Right hindlimb (tissue), 1 donor: ENCODE measurements around the gene C1orf198.

ENCODE experiments used
- DNase-seq: peaks from one replicate; pipeline ENCODE4 v3.0.0-alpha.2; 2018

Gene C1orf198

GRCh38 chr1:230828421-230828820 lies 39.9 kb downstream of the C1orf198 start:
- DNase-seq: no peak

- no peak for DNase-seq
These were observed 40.5 kb downstream of the C1orf198 start for GRCh38 chr1:230827801-230828200.

- peak; percentile 83 for DNase-seq
These were observed 41.1 kb downstream of the C1orf198 start for GRCh38 chr1:230827081-230827681.

GRCh38 chr1:230826166-230826875 lies 42.0 kb downstream of the C1orf198 start:
- DNase-seq: no peak

- DNase-seq: no peak
These were observed 42.6 kb downstream of the C1orf198 start for GRCh38 chr1:230825761-230826160.

- DNase-seq: no peak
These were observed 43.2 kb downstream of the C1orf198 start for GRCh38 chr1:230824919-230825721.

GRCh38 chr1:230824551-230824918 lies 43.8 kb downstream of the C1orf198 start:
- no peak for DNase-seq

GRCh38 chr1:230823931-230824381 lies 44.4 kb downstream of the C1orf198 start:
- no peak for DNase-seq

GRCh38 chr1:230823426-230823825 lies 44.9 kb downstream of the C1orf198 start:
- peak; percentile 87 for DNase-seq

- DNase-seq: peak; percentile 90
These were observed 46.2 kb downstream of the C1orf198 start for GRCh38 chr1:230822092-230822581.

- no peak for DNase-seq
These were observed 47.0 kb downstream of the C1orf198 start for GRCh38 chr1:230821346-230821745.

GRCh38 chr1:230820568-230820967 lies 47.8 kb downstream of the C1orf198 start:
- DNase-seq: no peak

- DNase-seq: no peak
These were observed 48.3 kb downstream of the C1orf198 start for GRCh38 chr1:230819976-230820375.

GRCh38 chr1:230818901-230819300 lies 49.4 kb downstream of the C1orf198 start:
- DNase-seq: no peak

- DNase-seq: no peak
These were observed 50.0 kb downstream of the C1orf198 start for GRCh38 chr1:230818367-230818766.

GRCh38 chr1:230816018-230816417 lies 52.3 kb downstream of the C1orf198 start:
- DNase-seq: no peak

GRCh38 chr1:230814949-230815692 lies 53.2 kb downstream of the C1orf198 start:
- peak; percentile 43 for DNase-seq

- DNase-seq: no peak
These were observed 55.8 kb downstream of the C1orf198 start for GRCh38 chr1:230812568-230812967.

- DNase-seq: no peak
These were observed 58.9 kb downstream of the C1orf198 start for GRCh38 chr1:230809256-230809990.

GRCh38 chr1:230808281-230808872 lies 59.9 kb downstream of the C1orf198 start:
- peak; percentile 55 for DNase-seq

GRCh38 chr1:230807561-230808280 lies 60.6 kb downstream of the C1orf198 start:
- peak; percentile 55 for DNase-seq
